Measurements from ENCODE around the gene RER1.

DNA sequence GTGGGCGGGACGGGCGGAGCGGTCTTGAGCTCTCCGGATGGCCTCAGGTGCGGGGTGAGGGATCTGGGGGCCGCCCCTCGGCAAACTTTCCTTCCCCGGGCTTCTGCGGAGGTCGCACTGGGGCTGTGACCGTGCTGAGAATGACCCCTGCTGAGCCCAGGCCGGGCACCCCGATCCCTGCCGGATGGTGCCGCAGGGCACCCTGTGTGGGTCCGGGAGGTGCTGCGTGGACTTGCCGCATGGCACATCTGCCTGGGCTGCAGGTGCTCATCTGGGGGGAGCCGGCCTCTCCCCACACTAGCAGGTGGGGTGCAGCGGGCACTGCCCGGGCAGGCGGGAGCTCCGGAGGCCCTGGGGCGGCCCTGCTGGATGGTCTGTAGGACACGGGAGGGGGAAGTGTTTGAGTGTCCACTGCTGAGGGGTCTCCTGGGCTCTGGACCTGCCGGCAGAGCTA is 52.5 kb downstream of the RER1 start:
- TF ChIP-seq CTCF (IDR thresholded peaks at IDR 0.05; ENCODE audit: borderline replicate concordance, extremely low read depth, low read length, poor library complexity, severe bottlenecking) (no peak), EZH2 (IDR thresholded peaks at IDR 0.05; ENCODE audit: borderline replicate concordance, low read depth, low read length, severe bottlenecking) (no peak)
